IPS-11a (cell line): ENCODE results near the gene PPARG.
"Not testable (repeated sequence)": the region's sequence is repeated elsewhere in the genome, so short reads cannot be mapped to it uniquely, and the experiment has no call there.

Source experiments
- H3K4me3 ChIP-seq: one replicate; pipeline ENCODE4 v1.5.1; 2013; ENCODE audit warnings: low read depth, low read length, control low read depth

Gene PPARG

DNA sequence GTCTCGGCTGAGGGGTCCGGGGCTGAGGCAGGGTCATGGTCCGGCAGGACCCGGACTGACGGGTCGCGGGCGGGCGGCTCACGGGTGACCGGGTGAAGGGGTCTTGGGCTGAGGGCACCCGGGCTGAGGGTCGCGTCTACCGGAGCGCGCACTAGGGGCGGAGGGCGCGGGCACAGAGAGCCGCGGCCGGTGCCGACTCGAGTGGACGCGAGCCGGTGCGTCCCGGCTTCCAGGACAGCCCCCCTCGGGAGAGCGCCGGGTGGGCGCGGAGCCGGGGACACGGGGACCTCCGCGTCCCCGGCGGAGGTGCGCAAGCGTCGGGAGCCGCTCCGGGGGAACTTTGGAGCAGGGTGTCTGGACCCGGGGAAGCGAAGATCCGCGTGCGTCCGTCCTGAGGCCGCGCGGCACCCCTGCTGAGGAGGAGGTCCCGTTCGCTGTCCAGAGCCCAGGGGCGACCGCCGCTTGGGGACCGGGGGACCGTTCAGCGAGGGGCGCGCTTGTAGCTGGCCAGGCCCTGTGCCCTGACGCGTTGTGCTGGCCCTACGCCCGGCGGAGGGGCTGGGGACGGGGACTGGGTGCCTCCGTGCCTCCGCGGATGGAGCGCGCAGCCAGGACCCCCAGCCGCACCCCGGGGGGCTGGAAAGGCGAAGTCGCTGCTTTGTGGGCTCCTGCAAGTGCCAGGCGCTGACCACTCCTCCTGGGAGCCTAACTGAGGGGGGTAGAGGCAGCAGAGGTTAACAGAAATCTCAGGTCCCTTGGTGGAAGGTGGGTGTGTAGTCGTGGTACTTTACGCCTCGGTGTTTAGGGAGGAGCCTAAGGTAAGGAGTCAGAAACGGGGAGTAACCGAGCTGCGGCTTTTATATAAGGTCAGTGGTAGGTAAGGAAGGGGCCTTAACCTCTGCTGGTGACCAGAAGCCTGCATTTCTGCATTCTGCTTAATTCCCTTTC, at the start of gene PPARG:
Gene PPARG, plus strand, starts transcription at position 889 of the 948 bp plus-strand sequence. CDS start 90,642 bp downstream, outside the sequence.
- H3K4me3 ChIP-seq, result peak within 1 kb of the TSS; percentile 53

DNA sequence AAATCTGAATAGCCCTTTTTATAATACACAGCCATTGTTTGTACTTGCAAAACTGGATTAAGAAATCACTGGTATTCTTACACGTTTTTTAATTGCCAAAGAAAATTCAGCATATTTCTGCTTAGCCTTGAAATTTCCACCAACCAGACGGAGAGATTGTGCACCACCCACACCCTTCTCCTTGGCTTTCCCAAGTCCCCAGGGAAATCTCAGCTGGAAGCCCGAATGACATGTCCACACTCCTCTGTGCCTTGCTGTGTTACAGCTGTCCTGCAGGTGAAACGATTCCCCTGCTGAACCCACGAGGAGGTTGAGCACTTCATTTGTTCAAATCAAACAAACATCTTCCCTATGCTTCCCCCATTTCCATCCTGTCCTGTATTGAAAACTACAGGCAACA, 49.6 kb upstream of the PPARG start:
- no peak overlapping the region for H3K4me3 ChIP-seq

DNA sequence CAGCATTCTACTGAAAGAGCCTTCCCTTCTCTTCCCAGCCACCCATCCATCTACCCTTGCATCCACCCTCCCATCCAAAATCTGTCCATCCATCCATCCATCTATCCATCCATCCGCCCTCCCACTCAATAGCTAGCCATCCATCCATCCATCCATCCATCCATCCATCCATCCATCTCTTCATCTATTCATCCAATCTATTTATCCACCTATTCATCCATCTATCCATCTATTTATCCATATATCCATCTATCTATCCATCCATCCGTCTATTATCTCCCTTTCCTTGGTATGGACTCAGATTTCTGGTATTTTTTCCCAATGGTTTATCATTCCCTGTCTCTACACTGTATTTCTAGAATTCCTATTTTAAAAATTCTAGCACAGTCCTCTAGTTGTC, 46.1 kb upstream of the PPARG start:
- no peak overlapping the region for H3K4me3 ChIP-seq

DNA sequence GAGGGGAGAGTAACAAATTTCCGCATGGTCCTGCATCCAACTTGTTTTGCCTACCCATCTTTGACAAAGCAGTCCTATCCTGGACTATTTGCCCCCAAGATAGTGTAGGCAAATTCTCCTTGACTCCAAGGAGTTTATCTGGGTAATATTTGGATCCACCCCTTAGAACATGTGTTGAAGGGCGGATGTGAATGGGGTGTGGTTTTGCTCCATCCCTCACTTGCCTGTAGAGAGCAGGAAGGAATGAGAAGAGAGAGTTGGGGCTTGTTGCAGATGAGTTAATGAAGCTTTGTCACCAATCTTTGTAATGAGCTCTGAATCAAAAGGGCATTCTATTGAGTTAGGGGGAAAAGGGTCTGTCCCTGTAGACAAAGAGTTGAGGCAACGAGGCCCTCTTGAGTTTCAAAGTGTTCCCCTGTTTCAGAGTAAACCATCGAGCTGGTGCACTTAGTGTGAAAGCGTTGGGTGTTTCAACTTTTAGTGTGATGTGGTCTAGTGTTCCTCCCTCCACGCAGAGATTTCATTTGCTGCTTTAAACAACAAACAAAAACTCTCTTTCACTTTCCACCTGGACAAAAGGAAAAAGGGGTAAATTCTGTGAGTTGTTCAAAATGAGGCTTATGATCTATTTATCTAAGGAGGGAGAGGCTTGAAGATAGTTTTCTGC, 42.2 kb upstream of the PPARG start:
- H3K4me3 ChIP-seq, result no peak overlapping the region

DNA sequence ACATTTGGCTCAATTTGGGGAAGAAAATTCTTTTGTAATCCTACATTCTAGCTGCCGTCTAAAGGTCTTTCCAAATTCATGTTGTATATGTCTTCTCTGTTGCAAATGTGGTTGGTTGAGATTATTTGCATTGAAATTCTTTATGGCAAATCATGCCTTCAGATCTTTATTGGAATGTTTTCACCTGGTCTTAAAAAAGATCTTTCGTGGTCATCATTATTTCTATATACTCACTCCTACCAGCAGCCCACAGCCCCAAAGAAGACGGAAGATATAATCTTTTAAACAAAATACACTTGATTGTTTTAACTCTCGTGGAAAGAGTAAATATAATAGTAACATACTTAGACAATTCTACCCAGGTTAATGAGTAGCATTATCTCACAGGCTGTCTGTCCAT, 41.5 kb upstream of the PPARG start:
- no peak overlapping the region for H3K4me3 ChIP-seq

DNA sequence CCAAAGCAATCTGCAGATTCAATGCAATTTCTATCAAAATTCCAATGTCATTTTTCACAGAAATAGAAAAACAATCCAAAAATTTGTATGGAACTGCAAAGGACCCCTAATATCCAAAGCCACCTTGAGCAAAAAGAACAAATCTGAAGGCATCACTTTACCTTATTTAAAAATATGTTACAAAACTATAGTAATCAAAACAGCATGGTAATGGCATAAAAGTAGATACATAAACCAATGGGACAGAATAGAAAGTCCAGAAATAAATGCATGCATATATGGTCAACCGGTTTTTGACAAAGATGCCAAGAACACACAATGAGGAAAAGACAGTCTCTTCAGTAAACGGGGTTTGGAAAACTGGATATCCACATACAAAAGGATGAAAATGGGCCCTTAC, 39.4 kb upstream of the PPARG start:
- H3K4me3 ChIP-seq, result no peak overlapping the region

DNA sequence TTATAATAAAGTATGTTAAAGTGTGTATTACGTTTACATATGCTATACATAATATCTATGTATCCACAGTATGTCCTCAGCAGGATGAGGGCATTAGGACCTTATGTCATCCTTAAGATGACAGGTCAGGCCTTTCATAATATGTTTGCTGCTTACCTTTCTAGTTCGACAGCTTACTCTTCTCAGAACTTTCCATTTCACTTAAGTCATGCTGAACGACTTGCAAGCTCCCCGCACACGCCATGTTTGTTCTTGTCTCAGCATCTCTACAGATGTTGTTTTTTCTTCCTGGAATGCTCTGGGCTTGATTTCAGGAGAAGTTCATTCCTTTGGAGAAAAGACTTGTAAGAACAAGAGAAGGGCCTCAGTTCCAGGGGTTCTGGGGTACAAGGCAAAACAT, 36.0 kb upstream of the PPARG start:
- no peak overlapping the region for H3K4me3 ChIP-seq

DNA sequence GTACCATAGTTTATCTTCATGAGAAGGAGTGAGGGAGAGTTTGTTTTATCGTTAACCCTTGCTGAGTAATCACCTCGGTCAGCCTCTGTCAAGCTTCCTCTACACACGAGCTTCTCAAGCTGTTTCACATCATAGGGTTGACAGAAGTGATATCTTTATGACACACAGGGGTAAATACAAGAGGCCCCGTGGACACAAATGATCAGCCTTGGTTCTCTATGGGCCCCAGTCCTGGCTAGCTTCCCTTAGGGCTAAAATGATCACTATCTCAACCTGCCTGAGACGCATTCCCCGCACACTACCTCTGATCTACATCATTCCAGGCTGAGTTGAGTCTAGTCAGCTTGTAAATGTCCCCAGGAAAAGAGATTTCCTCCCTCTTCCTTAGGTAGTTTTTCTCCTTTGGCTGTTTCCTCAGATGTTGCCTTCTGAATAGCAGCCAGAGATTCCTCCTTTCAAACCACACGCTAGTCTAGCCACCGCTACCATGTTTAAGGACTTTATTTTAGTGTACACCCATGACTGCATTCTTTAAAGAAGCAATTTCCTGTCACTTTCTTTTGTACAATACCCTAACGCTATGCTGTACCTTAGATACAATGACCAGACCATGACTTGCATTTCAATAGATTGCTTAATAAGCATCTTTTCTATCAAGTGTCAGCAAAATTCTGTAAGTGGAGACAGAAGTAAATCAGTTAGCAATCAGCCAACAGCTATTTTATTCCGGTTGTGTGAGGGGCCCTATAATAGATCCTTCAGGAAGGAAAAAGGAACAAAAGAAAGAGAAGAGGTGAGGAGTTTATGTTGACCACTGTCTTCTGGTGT, 35.1 kb upstream of the PPARG start:
- no peak overlapping the region for H3K4me3 ChIP-seq

DNA sequence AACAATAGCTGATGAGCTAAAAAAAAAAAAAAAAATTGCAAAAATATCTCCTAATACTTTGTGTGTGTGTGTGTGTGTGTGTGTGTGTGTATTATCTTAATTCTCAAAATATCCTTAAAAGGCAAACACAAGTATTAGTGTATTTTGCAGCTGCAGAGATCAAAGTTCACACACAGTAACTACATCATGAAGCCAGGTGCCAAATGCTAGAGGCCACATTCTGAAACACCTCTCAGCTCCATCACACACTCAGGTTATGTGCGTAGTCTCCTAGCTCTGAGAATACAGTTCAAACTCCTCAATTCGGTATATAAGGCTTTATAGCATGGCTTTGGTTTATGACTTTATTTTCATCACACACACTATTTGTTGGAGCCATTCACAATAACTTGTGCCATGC, 33.5 kb upstream of the PPARG start:
- no peak overlapping the region for H3K4me3 ChIP-seq

DNA sequence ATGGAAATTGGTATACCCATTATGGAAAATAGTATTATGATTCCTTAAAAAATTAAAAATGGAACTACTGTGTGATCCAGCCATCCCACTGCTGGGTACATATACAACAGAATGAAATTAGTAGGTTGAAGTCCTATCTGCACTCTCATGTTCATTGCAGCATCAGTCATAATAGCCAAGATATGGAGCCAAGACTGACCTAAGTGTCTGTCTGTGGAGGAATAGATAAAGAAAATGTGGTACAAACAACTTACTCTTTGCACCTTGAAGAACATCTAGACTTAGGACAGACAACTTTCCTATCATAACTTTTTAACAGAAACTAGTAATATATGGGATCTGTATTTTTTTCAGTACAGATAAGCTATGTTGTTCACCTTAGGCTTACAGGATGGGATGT, 30.0 kb upstream of the PPARG start:
- no peak overlapping the region for H3K4me3 ChIP-seq

DNA sequence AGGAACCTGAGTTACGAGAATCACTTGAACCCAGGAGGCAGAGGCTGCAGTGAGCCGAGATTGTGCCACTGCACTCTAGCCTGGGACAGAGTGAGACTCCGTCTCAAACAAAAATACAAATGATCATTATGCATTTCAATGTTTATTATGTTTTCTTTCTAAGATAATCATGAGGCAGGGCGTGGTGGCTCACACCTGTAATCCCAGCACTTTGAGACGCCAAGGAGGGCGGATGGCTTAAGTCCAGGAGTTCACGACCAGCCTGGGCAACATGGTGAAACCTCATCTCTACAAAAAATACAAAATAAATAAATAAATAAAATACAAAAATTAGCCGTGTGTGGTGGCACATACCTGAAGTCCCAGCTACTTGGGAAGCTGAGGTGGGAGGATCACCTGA, 26.7 kb upstream of the PPARG start:
- H3K4me3 ChIP-seq, result not testable (repeated sequence)

DNA sequence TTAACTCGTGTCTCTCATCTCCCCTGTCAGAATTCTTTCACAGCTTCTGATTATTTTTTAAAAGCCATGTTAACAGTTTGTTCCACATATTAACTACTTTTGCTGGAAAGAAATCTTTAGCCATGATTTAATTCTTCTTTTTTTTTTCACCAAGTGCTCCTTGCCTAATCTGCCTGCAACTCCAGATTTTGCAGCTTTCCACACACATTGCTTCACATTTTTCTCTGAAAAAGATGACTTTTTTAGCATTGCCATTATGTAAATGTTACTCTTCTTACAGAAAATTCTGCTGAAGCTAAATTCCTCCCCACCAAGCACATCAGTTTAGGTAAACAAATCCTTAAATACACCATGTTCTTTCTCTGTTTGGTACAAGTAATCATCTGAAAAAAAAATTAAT, 23.4 kb upstream of the PPARG start:
- H3K4me3 ChIP-seq, result no peak overlapping the region

DNA sequence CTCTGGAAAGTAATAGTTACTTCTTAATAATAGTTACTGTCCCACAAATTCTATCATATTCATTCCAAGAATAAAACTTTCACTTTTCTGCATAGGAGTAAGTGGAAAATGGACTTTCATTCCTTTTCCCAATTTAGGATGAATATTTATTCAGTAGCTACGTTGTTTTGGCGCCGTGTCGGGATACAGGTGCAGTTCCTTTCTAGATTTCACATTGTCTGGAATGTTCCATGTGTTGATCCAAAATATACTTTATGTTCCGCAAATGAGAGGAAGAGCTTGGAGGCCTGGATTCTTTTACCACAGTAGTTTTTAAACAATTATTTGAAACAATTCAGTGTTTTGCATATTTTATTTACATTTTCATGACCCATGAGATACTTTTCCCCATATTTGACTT, 22.8 kb upstream of the PPARG start:
- no peak overlapping the region for H3K4me3 ChIP-seq

DNA sequence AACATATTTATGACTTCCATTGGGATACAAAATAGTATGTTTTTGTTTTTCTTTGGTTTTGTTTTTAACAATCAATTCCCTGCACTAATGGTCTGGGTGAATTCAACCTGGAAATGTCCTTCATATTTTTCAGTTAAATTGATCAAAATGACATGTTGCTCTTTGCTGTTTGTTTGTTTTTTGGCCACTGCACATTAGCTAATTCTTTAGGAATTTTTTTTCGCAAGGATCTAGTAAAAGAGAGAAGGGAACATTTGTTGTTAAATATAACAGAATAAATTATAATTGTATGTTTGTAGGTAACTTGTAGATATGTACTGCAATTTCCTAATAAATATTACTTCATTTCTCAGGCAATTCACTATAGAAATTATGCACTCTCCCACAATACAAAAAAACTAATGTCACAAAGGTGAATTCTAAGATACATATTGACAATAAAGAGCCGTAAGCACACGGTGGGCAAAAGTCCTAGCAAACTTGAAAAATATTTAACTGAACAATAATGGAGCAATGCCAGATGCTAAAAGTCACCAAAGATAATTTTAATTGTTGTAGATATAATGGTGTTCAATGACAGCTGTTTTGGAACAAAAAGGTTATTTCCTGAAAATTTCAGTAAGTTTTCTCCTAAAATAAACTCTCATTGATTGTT, 21.4 kb upstream of the PPARG start:
- H3K4me3 ChIP-seq, result no peak overlapping the region

DNA sequence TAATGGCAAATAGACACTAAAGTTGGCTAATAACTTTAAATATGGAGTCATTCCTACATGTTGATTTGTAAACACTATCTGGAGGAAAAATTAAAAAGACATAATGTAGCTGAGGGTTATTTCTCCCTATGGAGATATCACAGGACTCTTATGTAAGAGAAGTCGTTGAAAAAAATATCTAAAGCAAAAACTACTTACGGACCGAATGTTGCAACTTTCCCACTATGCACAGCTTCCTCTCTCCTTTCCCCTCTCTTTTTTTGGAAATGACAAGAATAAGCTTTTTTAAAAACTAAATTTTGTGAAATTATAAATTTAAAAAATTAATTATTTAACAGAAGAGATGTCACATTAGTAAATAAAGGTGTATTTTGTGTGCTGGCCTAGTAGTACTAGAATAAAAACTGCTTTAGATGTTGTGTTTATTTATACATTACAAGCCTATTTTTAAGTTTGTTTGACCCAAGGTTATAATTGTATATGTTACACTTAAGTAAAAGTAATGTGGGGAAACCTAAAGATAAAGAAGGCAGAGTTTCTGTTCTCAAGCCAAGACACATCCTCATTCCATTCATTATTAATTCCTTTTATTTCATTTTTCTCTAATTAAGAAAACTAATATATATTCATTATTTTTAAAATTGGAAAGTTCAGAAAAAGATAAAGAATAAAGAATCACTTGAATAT, 20.7 kb upstream of the PPARG start:
- H3K4me3 ChIP-seq, result no peak overlapping the region

DNA sequence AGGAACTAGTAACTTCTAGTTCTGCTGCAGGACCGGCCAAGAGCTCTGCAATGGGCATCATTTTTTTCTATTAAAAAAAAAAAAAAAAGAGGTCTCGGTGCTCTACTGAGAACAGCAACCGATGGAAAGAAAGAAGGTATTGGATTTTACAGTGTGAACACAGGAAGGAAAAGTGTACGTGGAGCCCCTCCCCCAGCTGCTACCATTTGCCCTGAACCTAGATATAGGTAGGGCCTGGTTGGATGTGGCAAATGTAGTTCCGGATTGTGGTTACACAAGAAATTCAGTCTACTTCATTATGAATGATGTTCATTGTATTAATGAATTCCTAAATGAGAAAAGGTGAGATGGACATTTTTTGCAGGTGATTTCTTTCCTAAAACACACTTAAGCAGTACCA, 17.9 kb upstream of the PPARG start:
- H3K4me3 ChIP-seq, result no peak overlapping the region

DNA sequence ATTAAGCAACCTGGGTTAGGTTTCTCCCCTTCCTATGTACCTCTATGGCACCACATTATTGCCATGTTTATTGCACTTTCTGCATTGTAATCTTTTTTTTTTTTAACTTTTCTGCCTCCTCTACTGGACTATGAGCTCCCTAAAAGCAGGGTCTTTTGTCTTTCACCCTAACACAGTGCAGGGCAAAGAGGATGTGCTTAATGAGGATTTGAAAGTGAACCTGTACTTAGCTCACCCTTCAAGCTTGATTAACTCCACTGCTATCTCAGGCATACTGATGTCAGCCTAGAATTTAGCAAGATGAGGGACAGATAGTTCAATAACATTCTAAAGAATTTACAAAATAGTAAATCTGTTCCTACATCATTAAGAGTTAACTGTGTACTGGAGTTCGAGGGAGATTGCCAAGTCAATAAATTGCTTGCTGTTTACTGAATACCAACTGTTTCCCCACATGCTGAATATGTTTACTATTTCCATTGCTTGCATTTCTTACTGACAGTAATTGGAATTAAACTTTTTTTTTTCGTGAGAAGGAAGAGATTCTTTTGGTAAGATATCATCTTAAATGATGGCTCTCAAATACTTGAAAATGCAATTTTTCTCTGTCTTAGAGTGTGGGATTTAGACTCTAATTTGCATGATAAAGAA, 15.7 kb upstream of the PPARG start:
- no peak overlapping the region for H3K4me3 ChIP-seq

DNA sequence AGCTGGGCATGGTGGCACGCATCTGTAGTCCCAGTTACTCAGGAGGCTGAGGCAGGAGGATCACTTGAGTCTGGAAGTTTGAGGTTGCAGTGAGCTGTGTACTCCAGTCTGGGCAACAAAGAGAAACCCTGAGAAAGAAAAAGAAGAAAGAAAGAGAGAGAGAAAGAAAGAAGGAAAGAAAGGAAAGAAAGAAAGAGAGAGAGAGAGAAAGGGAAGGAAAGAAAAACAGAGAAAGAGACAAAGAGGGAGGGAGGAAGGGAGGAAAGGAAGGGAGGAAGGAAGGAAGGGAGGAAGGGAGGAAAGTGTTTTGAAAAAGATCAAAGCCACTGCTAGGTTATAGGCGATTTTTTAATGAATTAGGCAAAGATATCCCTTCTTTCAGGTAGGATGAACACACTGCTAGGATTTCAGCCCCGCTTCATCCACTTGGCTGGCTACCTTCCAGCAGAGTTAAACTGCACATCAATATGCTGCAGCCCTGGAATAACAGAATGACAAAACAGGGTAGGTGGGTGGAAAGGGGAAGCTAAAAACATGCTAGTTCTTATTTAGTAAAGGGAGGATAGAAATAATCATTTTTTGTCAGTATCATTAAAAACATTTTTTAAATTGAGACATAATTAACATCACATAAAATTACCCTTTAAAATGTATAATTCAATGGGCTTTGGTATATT, 12.8 kb upstream of the PPARG start:
- no peak overlapping the region for H3K4me3 ChIP-seq

DNA sequence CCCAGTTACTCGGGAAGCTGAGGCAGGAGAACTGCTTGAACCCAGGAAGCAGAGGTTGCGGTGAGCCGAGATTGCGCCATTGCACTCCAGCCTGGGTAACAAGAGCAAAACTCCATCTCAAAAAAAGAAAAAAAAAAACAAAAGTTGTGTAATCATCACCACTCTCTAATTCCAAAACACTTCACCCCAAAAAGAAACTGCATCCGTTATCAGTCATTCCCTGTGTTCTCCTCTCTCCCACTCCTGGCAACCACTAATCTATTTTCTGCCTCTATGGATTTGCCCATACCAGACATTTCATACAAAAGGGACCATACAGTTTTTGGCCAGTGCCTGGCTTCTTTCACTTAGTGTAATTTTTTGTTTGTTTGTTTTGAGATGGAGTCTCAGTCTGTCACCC, 12.0 kb upstream of the PPARG start:
- H3K4me3 ChIP-seq, result not testable (repeated sequence)
